OCI-LY7 (cell line): ENCODE results near the gene ALG9. TPM values are rescaled to one million over a fixed set of nuclear protein-coding genes. Genes with fewer than 3 reads are reported as not detected.

Experiments used
- BruUV-seq: library from RNA; stranded (reverse); fragments of 400-500 nt; replicated peaks from 2 replicates; lab custom pipeline; 2021; lab: Mats Ljungman, UMichigan
- CTCF ChIA-PET: fragments of 300-600 bp; sonication (Branson Sonifier 250); formaldehyde crosslinking; loops from one replicate; lab custom pipeline; 2022; ENCODE audit warnings: antibody characterized with exemption; ENCODE audit not compliant: unreplicated experiment; lab: Charles Lee
- POLR2A ChIA-PET: fragments of 300-600 bp; sonication (Branson Sonifier 250); formaldehyde crosslinking; loops from one replicate; lab custom pipeline; 2022; ENCODE audit warnings: antibody characterized with exemption; lab: Charles Lee
- DNase-seq: peaks from one replicate; pipeline ENCODE4 v3.0.0-alpha.2; 2015; ENCODE audit warnings: low spot score
- H2AFZ ChIP-seq: fragments of 200-600 bp; sonication (generic), shearing (Covaris generic); 2 replicates; pipeline ENCODE4 v1.6.1; 2014; ENCODE audit warnings: mild to moderate bottlenecking, antibody characterized with exemption, low read length, moderate library complexity
- H3K27ac ChIP-seq: fragments of 200-600 bp; sonication (generic); 2 replicates; pipeline ENCODE4 v1.5.1; 2014; ENCODE audit warnings: mixed run types, low read depth, mild to moderate bottlenecking, moderate library complexity, low read length, inconsistent platforms; ENCODE audit not compliant: poor library complexity, severe bottlenecking
- H3K36me3 ChIP-seq: fragments of 200-600 bp; sonication (generic); 2 replicates; pipeline ENCODE4 v1.6.1; 2014; ENCODE audit warnings: mild to moderate bottlenecking, antibody characterized with exemption, low read length, moderate library complexity, mixed read lengths; ENCODE audit not compliant: insufficient read depth
- H3K4me1 ChIP-seq: fragments of 200-600 bp; sonication (generic); 2 replicates; pipeline ENCODE4 v1.5.1; 2014; ENCODE audit warnings: mild to moderate bottlenecking, low read length; ENCODE audit not compliant: insufficient read depth, poor library complexity, severe bottlenecking
- H3K4me2 ChIP-seq: fragments of 200-600 bp; sonication (generic); 2 replicates; pipeline ENCODE4 v1.6.1; 2014; ENCODE audit warnings: mild to moderate bottlenecking, low read length
- H3K4me3 ChIP-seq: fragments of 200-600 bp; sonication (generic); 2 replicates; pipeline ENCODE4 v1.5.1; 2014; ENCODE audit warnings: mild to moderate bottlenecking, low read depth, low read length; ENCODE audit not compliant: poor library complexity, severe bottlenecking
- H3K79me2 ChIP-seq: fragments of 200-600 bp; sonication (generic); 2 replicates; pipeline ENCODE4 v1.6.1; 2016; ENCODE audit warnings: low read depth, mild to moderate bottlenecking, low read length, moderate library complexity, mixed read lengths; ENCODE audit not compliant: insufficient read depth
- H3K9me2 ChIP-seq: fragments of 200-600 bp; sonication (generic); 2 replicates; pipeline ENCODE4 v1.6.1; 2016; ENCODE audit warnings: mild to moderate bottlenecking, low read length, mixed read lengths; ENCODE audit not compliant: insufficient read depth
- H3K9me3 ChIP-seq: fragments of 200-600 bp; sonication (generic); 2 replicates; pipeline ENCODE4 v1.6.1; 2014; ENCODE audit warnings: mild to moderate bottlenecking, mixed run types, low read length, mixed read lengths
- H4K20me1 ChIP-seq: fragments of 200-600 bp; sonication (generic); 2 replicates; pipeline ENCODE4 v1.6.1; 2014; ENCODE audit warnings: mild to moderate bottlenecking, antibody characterized with exemption, low read length, moderate library complexity, mixed read lengths; ENCODE audit not compliant: insufficient read depth
- EZH2phosphoT487 ChIP-seq: fragments of 200-600 bp; sonication (generic); IDR thresholded peaks from 2 replicates; pipeline ENCODE4 v1.6.1; 2018; ENCODE audit warnings: low read depth, borderline replicate concordance, mild to moderate bottlenecking, mixed run types, antibody characterized with exemption, low read length, moderate library complexity, mixed read lengths
- intact Hi-C: fragments of 100-400 bp; cut with micrococcal nuclease; formaldehyde crosslinking; loops from one replicate; pipeline ENCODE4 v1.10.0; 2022; ENCODE audit not compliant: unreplicated experiment
- total RNA-seq, 2 experiments: library from RNA; depleted of rRNA in 1 of 2; stranded (reverse); fragments of >200 nt in 1 of 2; shearing (Covaris generic) in 1 of 2; gene quantifications; 2 replicates each; pipeline ENCODE4 v1.2.3, GENCODE V29; 2014 to 2022
- TF ChIP-seq, protein P1 (sequence below): fragments of 200-600 bp; sonication (generic); conservative IDR thresholded peaks from 2 replicates; pipeline ENCODE4 v1.5.1; 2014; ENCODE audit warnings: mild to moderate bottlenecking, antibody characterized with exemption, low read length, moderate library complexity, mixed read lengths

Gene ALG9
- total RNA-seq, 2 experiments from 2014 or later, result 16.8 to 21.6 TPM

DNA sequence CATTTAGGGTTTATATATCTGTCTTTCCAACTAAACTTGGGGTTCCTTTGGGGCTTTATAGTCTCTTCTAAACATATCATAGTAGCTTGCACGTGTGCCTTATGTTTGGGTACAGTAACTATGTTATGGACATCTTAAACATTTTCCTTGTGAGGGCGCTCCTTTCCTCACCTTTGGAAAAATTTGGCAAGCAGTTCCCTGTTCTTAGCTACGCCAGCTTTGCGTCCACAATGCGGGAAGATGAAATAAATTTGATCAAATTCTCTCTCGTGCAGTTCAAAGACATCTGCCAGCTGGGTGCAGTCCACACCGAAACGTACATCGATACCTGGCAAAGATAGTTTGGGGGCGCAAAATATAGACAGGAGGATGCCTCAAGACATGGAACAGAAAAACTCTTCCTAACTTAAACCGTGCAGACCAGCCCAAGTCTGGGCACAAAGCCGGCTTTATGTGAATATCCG lies 7.0 kb upstream of the ALG9 start:
- H3K9me3 ChIP-seq, result no peaks in the 10 kb centered on the region
- peak overlapping the region; percentile 75 for H3K4me3 ChIP-seq
- intact Hi-C loops, result loop anchor here (2.0 to 5.0 kb wide), 2 partner anchors 104 to 209 kb away; partner anchors contain the start of genes SDHD and TIMM8B
- H3K79me2 ChIP-seq, result peaks cover 3% of the 10 kb centered on the region; the same call in 1 of the 2 replicates
- CTCF ChIA-PET, result no interaction called here
- peak overlapping the region; percentile 72 for H3K27ac ChIP-seq
- peaks cover 7% of the 10 kb centered on the region; the same call in 1 of the 2 replicates for H3K36me3 ChIP-seq
- peak overlapping the region; percentile 84 for H3K4me2 ChIP-seq
- peak overlapping the region; percentile 97 for H2AFZ ChIP-seq
- POLR2A ChIA-PET, result interaction anchor here (0.7 to 1.3 kb wide), 2 partner anchors 13 to 47 kb away, joined by 3 to 5 read pairs; no protein-coding TSS in a partner anchor
- TF ChIP-seq, protein P1, sequence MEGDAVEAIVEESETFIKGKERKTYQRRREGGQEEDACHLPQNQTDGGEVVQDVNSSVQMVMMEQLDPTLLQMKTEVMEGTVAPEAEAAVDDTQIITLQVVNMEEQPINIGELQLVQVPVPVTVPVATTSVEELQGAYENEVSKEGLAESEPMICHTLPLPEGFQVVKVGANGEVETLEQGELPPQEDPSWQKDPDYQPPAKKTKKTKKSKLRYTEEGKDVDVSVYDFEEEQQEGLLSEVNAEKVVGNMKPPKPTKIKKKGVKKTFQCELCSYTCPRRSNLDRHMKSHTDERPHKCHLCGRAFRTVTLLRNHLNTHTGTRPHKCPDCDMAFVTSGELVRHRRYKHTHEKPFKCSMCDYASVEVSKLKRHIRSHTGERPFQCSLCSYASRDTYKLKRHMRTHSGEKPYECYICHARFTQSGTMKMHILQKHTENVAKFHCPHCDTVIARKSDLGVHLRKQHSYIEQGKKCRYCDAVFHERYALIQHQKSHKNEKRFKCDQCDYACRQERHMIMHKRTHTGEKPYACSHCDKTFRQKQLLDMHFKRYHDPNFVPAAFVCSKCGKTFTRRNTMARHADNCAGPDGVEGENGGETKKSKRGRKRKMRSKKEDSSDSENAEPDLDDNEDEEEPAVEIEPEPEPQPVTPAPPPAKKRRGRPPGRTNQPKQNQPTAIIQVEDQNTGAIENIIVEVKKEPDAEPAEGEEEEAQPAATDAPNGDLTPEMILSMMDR, result no peak
- no peak for TF ChIP-seq EZH2phosphoT487
- no peaks in the 10 kb centered on the region for H4K20me1 ChIP-seq
- BruUV-seq, result TSS peak; percentile 82
- DNase-seq, result no peak
- peaks cover 12% of the 10 kb centered on the region for H3K4me1 ChIP-seq
- H3K9me2 ChIP-seq, result no peaks in the 10 kb centered on the region

DNA sequence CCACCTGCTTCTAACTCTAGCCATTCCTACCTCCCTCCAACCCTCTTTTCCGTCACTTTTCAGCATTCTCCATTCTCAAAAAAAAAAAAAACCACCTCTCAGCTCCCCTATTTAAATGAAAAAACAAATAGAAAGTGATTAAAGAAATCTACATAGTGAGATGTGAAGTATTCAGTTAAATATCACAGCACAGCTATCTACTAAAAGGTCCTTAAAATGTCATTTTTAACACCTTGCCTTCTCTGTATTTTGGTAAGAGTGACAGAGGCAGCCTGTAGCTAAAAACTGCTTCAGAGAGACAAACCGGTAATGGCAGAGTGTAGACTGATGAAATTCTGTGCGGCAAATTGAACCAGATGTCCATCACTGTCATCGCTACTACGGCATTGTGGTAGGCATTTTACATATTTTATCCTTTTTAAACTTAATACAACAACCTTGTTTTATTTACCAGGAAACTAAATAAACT lies 346 bp upstream of the ALG9 start:
- H3K4me3 ChIP-seq, result peak overlapping the region; percentile 79
- H2AFZ ChIP-seq, result peak overlapping the region; percentile 99
- H4K20me1 ChIP-seq, result no peaks in the 10 kb centered on the region
- no peak overlapping the region for H3K27ac ChIP-seq
- ChIA-PET CTCF (interaction anchor here (0.9 kb wide), 1 partner anchor 27 kb away, joined by 3 read pairs; no protein-coding TSS in a partner anchor), POLR2A (interaction anchor here (0.6 to 2.3 kb wide), 30 partner anchors 10 to 920 kb away, joined by 3 to 27 read pairs (median 3); partner anchors contain the start of genes CFAP68, SDHD and TIMM8B)
- intact Hi-C loops, result loop anchor here (5.0 kb wide), 1 partner anchor 269 kb away; the partner anchor contains the start of gene SIK2
- TF ChIP-seq, protein P1, result no peak
- TF ChIP-seq EZH2phosphoT487, result no peak
- H3K4me2 ChIP-seq, result peak overlapping the region; percentile 82
- H3K9me3 ChIP-seq, result no peaks in the 10 kb centered on the region
- no TSS peak for BruUV-seq
- H3K36me3 ChIP-seq, result peaks cover 25% of the 10 kb centered on the region
- H3K79me2 ChIP-seq, result peaks cover 9% of the 10 kb centered on the region; the same call in 1 of the 2 replicates
- peaks cover 16% of the 10 kb centered on the region for H3K4me1 ChIP-seq
- no peaks in the 10 kb centered on the region for H3K9me2 ChIP-seq
- DNase-seq, result peak; percentile 8

DNA sequence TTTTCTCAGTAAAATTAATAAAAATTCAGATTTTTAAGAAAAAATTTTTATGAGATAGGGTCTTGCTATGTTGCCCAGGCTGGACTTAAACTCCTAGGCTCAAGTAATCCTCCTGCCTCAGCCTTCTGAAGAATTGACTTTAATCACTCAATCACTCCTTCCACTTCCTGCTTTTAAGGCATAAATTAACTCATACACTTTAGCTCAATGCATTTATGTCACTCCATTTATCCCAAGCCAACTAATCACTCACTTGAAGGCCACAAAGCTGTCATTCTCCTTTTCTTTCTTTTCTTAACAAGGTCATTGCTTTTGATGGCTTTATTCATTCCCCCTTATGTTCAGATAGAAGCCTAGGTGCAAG lies 877 bp downstream of the ALG9 start:
- H3K79me2 ChIP-seq, result peaks cover 9% of the 10 kb centered on the region; the same call in 1 of the 2 replicates
- H3K4me2 ChIP-seq, result peak overlapping the region; percentile 82
- ChIA-PET POLR2A (interaction anchor here (0.5 to 2.3 kb wide), 16 partner anchors 10 to 214 kb away, joined by 3 to 27 read pairs (median 4); partner anchors contain the start of gene CFAP68), CTCF (no interaction called here)
- H3K4me3 ChIP-seq, result peak overlapping the region; percentile 79
- peaks cover 16% of the 10 kb centered on the region for H3K4me1 ChIP-seq
- peak overlapping the region; percentile 12 for H3K27ac ChIP-seq
- H3K36me3 ChIP-seq, result peaks cover 25% of the 10 kb centered on the region
- no peaks in the 10 kb centered on the region for H3K9me2 ChIP-seq
- intact Hi-C loops, result loop anchor here (5.0 kb wide), 1 partner anchor 268 kb away; the partner anchor contains the start of gene SIK2
- TF ChIP-seq, protein P1, result no peak
- no peak for TF ChIP-seq EZH2phosphoT487
- no peak for DNase-seq
- no peaks in the 10 kb centered on the region for H3K9me3 ChIP-seq
- peak overlapping the region; percentile 99 for H2AFZ ChIP-seq
- BruUV-seq, result no TSS peak
- H4K20me1 ChIP-seq, result no peaks in the 10 kb centered on the region
